Keratinocyte (primary cell): ENCODE results near the gene FUCA1.

Source experiments
- EZH2 ChIP-seq: IDR thresholded peaks from one replicate; pipeline ENCODE4 v1.6.1; 2012; ENCODE audit warnings: inconsistent platforms, mild to moderate bottlenecking, low read length, moderate library complexity
- TF ChIP-seq, protein P1 (sequence below), 3 experiments: IDR thresholded peaks in 1 of 3; conservative IDR thresholded peaks in 1 of 3; optimal IDR thresholded peaks in 1 of 3; 2 replicates in 2 of 3; 3 replicates in 1 of 3; pipeline versions ENCODE3 to v1.5.1; 2011; ENCODE audit warnings: low read length in 3 of 3, mild to moderate bottlenecking in 3 of 3, moderate library complexity in 2 of 3, control low read depth in 1 of 3, inconsistent platforms in 1 of 3; ENCODE audit not compliant: insufficient read depth in 2 of 3; ENCODE audit errors: extremely low read depth in 1 of 3

DNA sequence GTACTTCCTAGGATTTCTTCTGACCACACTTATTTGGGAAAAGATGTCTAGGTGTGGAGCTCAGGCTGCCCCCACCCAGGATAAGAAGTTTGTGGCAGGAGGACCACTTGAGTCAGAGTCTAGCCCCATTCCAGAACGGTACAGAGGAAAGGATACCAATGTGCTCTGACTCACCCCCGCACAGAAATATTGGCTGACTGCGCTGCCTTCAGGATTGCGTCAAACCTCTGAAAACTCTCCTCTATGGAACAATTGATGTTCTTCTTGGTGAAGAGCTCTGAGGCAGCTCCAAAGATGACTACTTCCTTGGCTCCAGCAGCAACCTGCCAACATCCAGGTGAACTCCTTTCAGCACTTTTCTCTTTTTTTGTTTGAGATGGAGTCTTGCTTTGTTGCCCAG, 54.1 kb downstream of the FUCA1 start:
- TF ChIP-seq, protein P1, sequence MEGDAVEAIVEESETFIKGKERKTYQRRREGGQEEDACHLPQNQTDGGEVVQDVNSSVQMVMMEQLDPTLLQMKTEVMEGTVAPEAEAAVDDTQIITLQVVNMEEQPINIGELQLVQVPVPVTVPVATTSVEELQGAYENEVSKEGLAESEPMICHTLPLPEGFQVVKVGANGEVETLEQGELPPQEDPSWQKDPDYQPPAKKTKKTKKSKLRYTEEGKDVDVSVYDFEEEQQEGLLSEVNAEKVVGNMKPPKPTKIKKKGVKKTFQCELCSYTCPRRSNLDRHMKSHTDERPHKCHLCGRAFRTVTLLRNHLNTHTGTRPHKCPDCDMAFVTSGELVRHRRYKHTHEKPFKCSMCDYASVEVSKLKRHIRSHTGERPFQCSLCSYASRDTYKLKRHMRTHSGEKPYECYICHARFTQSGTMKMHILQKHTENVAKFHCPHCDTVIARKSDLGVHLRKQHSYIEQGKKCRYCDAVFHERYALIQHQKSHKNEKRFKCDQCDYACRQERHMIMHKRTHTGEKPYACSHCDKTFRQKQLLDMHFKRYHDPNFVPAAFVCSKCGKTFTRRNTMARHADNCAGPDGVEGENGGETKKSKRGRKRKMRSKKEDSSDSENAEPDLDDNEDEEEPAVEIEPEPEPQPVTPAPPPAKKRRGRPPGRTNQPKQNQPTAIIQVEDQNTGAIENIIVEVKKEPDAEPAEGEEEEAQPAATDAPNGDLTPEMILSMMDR (optimal IDR thresholded peaks at IDR 0.05 in 1 of 3, IDR thresholded peaks at IDR 0.05 in 1 of 3, conservative IDR thresholded peaks at IDR 0.05 in 1 of 3; ENCODE audit: extremely low read depth in 1 of 3, insufficient read depth in 2 of 3, low read length in 3 of 3) = no peak
- TF ChIP-seq EZH2 = no peak
